GM21737 (cell line): ENCODE data around the gene IL6ST.
"Not testable (repeated sequence)": the region's sequence is repeated elsewhere in the genome, so short reads cannot be mapped to it uniquely, and the experiment has no call there.

Source experiments
- ATAC-seq: cut with Tn5 transposase; IDR thresholded peaks from one replicate; pipeline ENCODE4 v1.9.1; 2021; ENCODE audit warnings: mild to moderate bottlenecking, moderate library complexity; ENCODE audit not compliant: unreplicated experiment

IL6ST gene

GRCh38 chr5:55994495-55994997, at the start of gene IL6ST:
Gene IL6ST, minus strand, starts transcription at chr5:55994963. Its CDS starts 18,685 bp downstream, at chr5:55976278.
- ATAC-seq, result peak; percentile 25

- no peak for ATAC-seq
Observed at GRCh38 chr5:56039985-56040384, 45.2 kb upstream of the IL6ST start.

GRCh38 chr5:56038206-56038605, 43.4 kb upstream of the IL6ST start:
- not testable (repeated sequence) for ATAC-seq

GRCh38 chr5:56037531-56038010, 42.8 kb upstream of the IL6ST start:
- ATAC-seq, result no peak

- not testable (repeated sequence) for ATAC-seq
Observed at GRCh38 chr5:56035394-56035793, 40.6 kb upstream of the IL6ST start.

GRCh38 chr5:56029871-56030630, 35.3 kb upstream of the IL6ST start:
- not testable (repeated sequence) for ATAC-seq

GRCh38 chr5:56029457-56029856, 34.7 kb upstream of the IL6ST start:
- no peak for ATAC-seq

- ATAC-seq, result no peak
Observed at GRCh38 chr5:56028708-56029107, 33.9 kb upstream of the IL6ST start.

- peak; percentile 76 for ATAC-seq
Observed at GRCh38 chr5:56026863-56027300, 32.1 kb upstream of the IL6ST start.

- no peak for ATAC-seq
Observed at GRCh38 chr5:56025151-56025885, 30.6 kb upstream of the IL6ST start.

- no peak for ATAC-seq
Observed at GRCh38 chr5:56024810-56025150, 30.0 kb upstream of the IL6ST start.

- no peak for ATAC-seq
Observed at GRCh38 chr5:56023296-56023695, 28.5 kb upstream of the IL6ST start.

GRCh38 chr5:56019306-56020272, 24.8 kb upstream of the IL6ST start:
- no peak for ATAC-seq

- no peak for ATAC-seq
Observed at GRCh38 chr5:56018832-56019231, 24.1 kb upstream of the IL6ST start.

- ATAC-seq, result not testable (repeated sequence)
Observed at GRCh38 chr5:56014701-56015100, 19.9 kb upstream of the IL6ST start.

GRCh38 chr5:56013939-56014338, 19.2 kb upstream of the IL6ST start:
- not testable (repeated sequence) for ATAC-seq

- ATAC-seq, result peak; percentile 68
Observed at GRCh38 chr5:56012281-56012963, 17.7 kb upstream of the IL6ST start.

- ATAC-seq, result peak; percentile 30
Observed at GRCh38 chr5:56011835-56012234, 17.1 kb upstream of the IL6ST start.

- ATAC-seq, result no peak
Observed at GRCh38 chr5:56010431-56010830, 15.7 kb upstream of the IL6ST start.

GRCh38 chr5:56006600-56006999, 11.8 kb upstream of the IL6ST start:
- no peak for ATAC-seq
